OCI-LY1 (cell line): Measurements from ENCODE around the gene MESD.

ENCODE experiments used
- H2AFZ ChIP-seq: fragments of 200-600 bp; sonication (generic), shearing (Covaris generic); 2 replicates; pipeline ENCODE4 v1.6.0; 2014; ENCODE audit warnings: antibody characterized with exemption, mild to moderate bottlenecking, low read length
- H3F3A ChIP-seq: fragments of 200-600 bp; sonication (generic), shearing (Covaris generic); 2 replicates; pipeline ENCODE4 v1.6.0; 2014; ENCODE audit warnings: mild to moderate bottlenecking, antibody characterized with exemption, low read length, moderate library complexity; ENCODE audit not compliant: insufficient read depth
- H3K27ac ChIP-seq: fragments of 200-600 bp; sonication (generic); 2 replicates; pipeline ENCODE4 v1.5.1; 2014; ENCODE audit warnings: low read length, mixed run types, mild to moderate bottlenecking, low read depth; ENCODE audit not compliant: poor library complexity, severe bottlenecking
- H3K27me3 ChIP-seq: fragments of 200-600 bp; sonication (generic); 2 replicates; pipeline ENCODE4 v1.6.0; 2014; ENCODE audit warnings: antibody characterized with exemption, mild to moderate bottlenecking, low read length, moderate library complexity; ENCODE audit not compliant: insufficient read depth
- H3K36me3 ChIP-seq: fragments of 200-600 bp; sonication (generic); 2 replicates; pipeline ENCODE4 v1.6.1; 2014; ENCODE audit warnings: mild to moderate bottlenecking, antibody characterized with exemption, low read length, moderate library complexity, mixed read lengths; ENCODE audit not compliant: insufficient read depth
- H3K4me1 ChIP-seq: fragments of 200-600 bp; sonication (generic); 2 replicates; pipeline ENCODE4 v1.5.1; 2014; ENCODE audit warnings: mild to moderate bottlenecking, low read length, moderate library complexity; ENCODE audit not compliant: insufficient read depth, severe bottlenecking
- H3K4me2 ChIP-seq: fragments of 200-600 bp; sonication (generic), shearing (Covaris generic); 2 replicates; pipeline ENCODE4 v1.6.1; 2014; ENCODE audit warnings: low read length
- H3K4me3 ChIP-seq: fragments of 200-600 bp; sonication (generic); 2 replicates; pipeline ENCODE4 v1.5.1; 2014; ENCODE audit warnings: low read length, low read depth, mild to moderate bottlenecking, mixed read lengths; ENCODE audit not compliant: poor library complexity, severe bottlenecking
- H3K79me2 ChIP-seq: fragments of 200-600 bp; shearing (Covaris generic); 2 replicates; pipeline ENCODE4 v1.6.1; 2016; ENCODE audit warnings: mixed run types, low read length, mixed read lengths; ENCODE audit not compliant: insufficient read depth
- H3K9ac ChIP-seq: fragments of 200-600 bp; sonication (generic), shearing (Covaris generic); 2 replicates; pipeline ENCODE4 v1.6.1; 2014; ENCODE audit warnings: mild to moderate bottlenecking, low read length, mixed read lengths
- H3K9me2 ChIP-seq: fragments of 200-600 bp; sonication (generic), shearing (Covaris generic); 2 replicates; pipeline ENCODE4 v1.6.1; 2014; ENCODE audit warnings: low read depth, mild to moderate bottlenecking, low read length, mixed read lengths
- H3K9me3 ChIP-seq: fragments of 200-600 bp; shearing (Covaris generic); 2 replicates; pipeline ENCODE4 v1.6.1; 2014; ENCODE audit warnings: low read length, mixed read lengths
- H4K20me1 ChIP-seq: fragments of 200-600 bp; sonication (generic), shearing (Covaris generic); 2 replicates; pipeline ENCODE4 v1.6.0; 2016; ENCODE audit warnings: mild to moderate bottlenecking, low read length; ENCODE audit not compliant: insufficient read depth
- EZH2 ChIP-seq: fragments of 200-600 bp; sonication (generic), shearing (Covaris generic); IDR thresholded peaks from 2 replicates; pipeline ENCODE4 v1.8.0; 2017; ENCODE audit warnings: borderline replicate concordance, mixed run types, mild to moderate bottlenecking, antibody characterized with exemption, low read length, moderate library complexity, mixed read lengths
- TF ChIP-seq, protein P1 (sequence below): fragments of 200-600 bp; sonication (generic), shearing (Covaris generic); IDR thresholded peaks from 2 replicates; pipeline ENCODE4 v1.5.1; 2017; ENCODE audit warnings: mild to moderate bottlenecking, antibody characterized with exemption, low read length, moderate library complexity, mixed read lengths

The MESD gene

DNA sequence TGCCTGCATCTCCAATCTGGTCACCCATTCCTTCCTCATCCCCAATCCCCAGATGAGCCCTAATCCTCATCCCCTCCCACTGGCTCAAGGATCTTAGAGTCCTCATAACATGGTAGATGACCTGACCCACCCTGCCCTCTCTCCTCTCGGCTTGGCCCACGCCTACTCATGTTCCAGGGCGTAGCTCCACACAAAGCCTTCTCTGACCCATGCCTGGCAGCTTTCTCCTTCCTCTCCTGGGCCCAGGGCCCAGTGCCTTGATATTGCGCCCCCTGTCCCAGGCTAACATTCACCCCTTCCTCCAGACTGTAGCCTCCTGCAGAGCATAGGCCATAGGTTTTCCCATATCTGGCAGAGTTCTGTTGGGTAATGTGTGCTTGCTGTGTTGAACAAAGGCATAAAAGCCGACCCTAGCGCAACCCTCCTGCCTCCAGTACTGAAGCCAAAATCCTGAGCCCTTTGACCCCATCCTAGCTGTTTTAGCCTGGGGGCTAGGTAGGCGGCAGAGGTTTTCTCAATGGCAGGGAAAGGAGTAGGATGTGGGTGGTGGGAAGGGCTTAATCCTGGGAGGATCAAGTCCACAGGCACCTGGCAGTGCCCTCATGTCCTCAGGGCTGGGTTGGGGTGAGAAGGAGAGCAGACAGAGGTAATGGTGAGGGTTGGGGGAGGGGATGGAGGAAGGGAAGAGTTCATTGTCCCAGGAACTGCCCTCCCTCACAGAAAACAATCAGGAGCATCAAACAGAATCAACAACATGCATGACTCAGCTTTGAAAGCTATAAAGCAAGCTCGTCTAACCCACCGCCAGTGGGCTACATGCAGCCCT is 35.5 kb downstream of the MESD start:
- Histone ChIP-seq H3F3A (no peaks in the 10 kb centered on the region), H3K9me3 (no peaks in the 10 kb centered on the region), H3K4me1 (no peaks in the 10 kb centered on the region), H3K27ac (no peak overlapping the region), H3K4me2 (no peak overlapping the region), H4K20me1 (no peaks in the 10 kb centered on the region), H3K27me3 (no peaks in the 10 kb centered on the region), H3K4me3 (no peak overlapping the region), H3K9me2 (no peaks in the 10 kb centered on the region), H2AFZ (no peak overlapping the region), H3K36me3 (peaks cover 18% of the 10 kb centered on the region; the same call in 1 of the 2 replicates), H3K9ac (no peak overlapping the region), H3K79me2 (no peaks in the 10 kb centered on the region)
- no peak for TF ChIP-seq EZH2
- TF ChIP-seq, protein P1, sequence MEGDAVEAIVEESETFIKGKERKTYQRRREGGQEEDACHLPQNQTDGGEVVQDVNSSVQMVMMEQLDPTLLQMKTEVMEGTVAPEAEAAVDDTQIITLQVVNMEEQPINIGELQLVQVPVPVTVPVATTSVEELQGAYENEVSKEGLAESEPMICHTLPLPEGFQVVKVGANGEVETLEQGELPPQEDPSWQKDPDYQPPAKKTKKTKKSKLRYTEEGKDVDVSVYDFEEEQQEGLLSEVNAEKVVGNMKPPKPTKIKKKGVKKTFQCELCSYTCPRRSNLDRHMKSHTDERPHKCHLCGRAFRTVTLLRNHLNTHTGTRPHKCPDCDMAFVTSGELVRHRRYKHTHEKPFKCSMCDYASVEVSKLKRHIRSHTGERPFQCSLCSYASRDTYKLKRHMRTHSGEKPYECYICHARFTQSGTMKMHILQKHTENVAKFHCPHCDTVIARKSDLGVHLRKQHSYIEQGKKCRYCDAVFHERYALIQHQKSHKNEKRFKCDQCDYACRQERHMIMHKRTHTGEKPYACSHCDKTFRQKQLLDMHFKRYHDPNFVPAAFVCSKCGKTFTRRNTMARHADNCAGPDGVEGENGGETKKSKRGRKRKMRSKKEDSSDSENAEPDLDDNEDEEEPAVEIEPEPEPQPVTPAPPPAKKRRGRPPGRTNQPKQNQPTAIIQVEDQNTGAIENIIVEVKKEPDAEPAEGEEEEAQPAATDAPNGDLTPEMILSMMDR: no peak

- Histone ChIP-seq H2AFZ (no peak overlapping the region), H3K9ac (no peak overlapping the region)
These were observed 36.3 kb downstream of the MESD start for GRCh38 chr15:80953001-80953952.

GRCh38 chr15:80951941-80952340 is 37.7 kb downstream of the MESD start:
- H3K4me2 ChIP-seq: no peak overlapping the region
- no peak overlapping the region for H3K9ac ChIP-seq
- H3K4me3 ChIP-seq: no peak overlapping the region
- TF ChIP-seq, protein P1: no peak
- no peak for TF ChIP-seq EZH2
- no peaks in the 10 kb centered on the region for H3K79me2 ChIP-seq
- H3K36me3 ChIP-seq: peaks cover 16% of the 10 kb centered on the region; the same call in 1 of the 2 replicates
- H3K9me2 ChIP-seq: no peaks in the 10 kb centered on the region
- H3F3A ChIP-seq: no peaks in the 10 kb centered on the region
- H3K27me3 ChIP-seq: no peaks in the 10 kb centered on the region
- H3K4me1 ChIP-seq: no peaks in the 10 kb centered on the region
- H3K27ac ChIP-seq: no peak overlapping the region
- H3K9me3 ChIP-seq: no peaks in the 10 kb centered on the region
- no peak overlapping the region for H2AFZ ChIP-seq
- no peaks in the 10 kb centered on the region for H4K20me1 ChIP-seq

More at GRCh38 chr15:80953001-80953952, 36.3 kb downstream of the MESD start:
- no peaks in the 10 kb centered on the region for H3K27me3 ChIP-seq
- H3K4me3 ChIP-seq: no peak overlapping the region
- H3K4me1 ChIP-seq: no peaks in the 10 kb centered on the region
- H4K20me1 ChIP-seq: no peaks in the 10 kb centered on the region
- no peak overlapping the region for H3K27ac ChIP-seq
- no peak for TF ChIP-seq EZH2
- TF ChIP-seq, protein P1: no peak
- H3K79me2 ChIP-seq: no peaks in the 10 kb centered on the region
- H3K9me2 ChIP-seq: no peaks in the 10 kb centered on the region
- peaks cover 16% of the 10 kb centered on the region; the same call in 1 of the 2 replicates for H3K36me3 ChIP-seq
- H3K4me2 ChIP-seq: no peak overlapping the region
- no peaks in the 10 kb centered on the region for H3F3A ChIP-seq
- no peaks in the 10 kb centered on the region for H3K9me3 ChIP-seq
